ENCODE results near the gene ITFG1.

Gene ITFG1

GRCh38 chr16:47499080-47499699, 38.3 kb upstream of the ITFG1 start:
- FAIRE-seq = no peak
- no peak for TF ChIP-seq CTCF (IDR thresholded peaks at IDR 0.05; ENCODE audit: insufficient read depth, missing control alignments)
- no peak for DNase-seq (ENCODE audit: insufficient read length, low spot score)

GRCh38 chr16:47493381-47494337, 32.8 kb upstream of the ITFG1 start:
- DNase-seq (ENCODE audit: insufficient read length, low spot score) (no peak), FAIRE-seq (no peak)
- no peak for TF ChIP-seq CTCF (IDR thresholded peaks at IDR 0.05; ENCODE audit: insufficient read depth, missing control alignments)

DNA sequence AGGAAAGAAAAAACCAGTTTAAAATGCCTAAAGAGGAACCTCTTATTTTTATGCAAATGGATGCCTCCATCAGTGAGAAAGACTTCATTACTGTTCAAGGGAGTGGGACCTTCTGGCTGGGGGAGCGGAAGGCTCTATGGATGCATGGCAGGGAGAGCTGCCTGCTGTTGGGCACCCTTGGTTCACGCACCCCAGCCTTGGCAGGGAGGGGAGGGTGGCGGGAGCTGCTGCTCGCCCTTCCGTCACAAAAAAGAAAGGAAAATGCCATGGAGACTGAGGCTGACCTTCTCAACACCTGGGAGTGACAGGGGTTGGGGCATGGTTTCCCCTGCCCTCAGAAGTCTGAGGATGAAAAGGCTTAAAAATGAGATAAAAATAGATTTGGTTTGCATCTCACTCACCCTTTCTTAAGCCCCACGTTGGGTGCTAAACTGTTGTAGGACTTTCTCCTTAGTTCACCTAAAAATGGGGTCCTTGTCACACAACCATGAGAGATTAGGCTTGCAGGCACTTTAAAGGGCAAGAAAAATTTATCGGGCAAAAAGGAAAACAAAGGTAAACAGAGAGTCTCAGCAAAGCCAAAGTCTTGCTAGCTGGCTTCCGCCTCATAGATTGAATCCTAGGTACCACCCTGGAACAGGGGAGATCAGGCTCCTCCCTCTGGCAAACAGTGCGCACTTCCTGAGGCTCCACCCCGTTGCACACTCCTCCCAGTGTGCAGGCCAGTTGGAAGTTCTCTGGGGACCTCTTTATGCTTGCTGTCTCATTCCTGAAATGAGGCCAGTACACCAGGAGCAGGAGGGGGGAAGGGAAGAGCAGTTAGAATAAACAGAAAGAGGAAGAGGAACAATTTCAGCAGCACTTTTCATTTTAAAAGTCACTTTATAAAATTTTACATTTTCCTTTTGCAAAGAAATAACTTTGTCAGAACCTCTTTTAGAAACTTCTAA, 31.8 kb upstream of the ITFG1 start:
- no peak for FAIRE-seq
- no peak for DNase-seq (ENCODE audit: insufficient read length, low spot score)

DNA sequence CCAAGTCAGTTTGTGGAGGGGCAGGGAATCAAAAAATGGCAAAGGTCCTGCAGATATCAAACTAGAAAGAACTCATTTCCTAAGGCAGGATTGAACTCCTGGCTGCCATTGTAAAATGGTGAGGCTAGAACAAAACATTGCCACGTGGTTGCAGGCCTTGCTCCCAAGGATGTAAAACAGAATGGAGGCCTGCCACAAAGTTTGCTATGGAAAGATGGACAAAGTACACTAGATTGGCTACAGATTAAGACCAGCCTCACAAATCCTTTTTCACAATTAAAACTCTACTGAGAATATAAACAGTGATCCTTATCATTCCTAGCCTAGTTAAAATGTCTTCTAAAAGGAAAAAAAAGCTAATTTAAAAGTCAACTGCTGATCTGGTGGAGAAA, 31.2 kb upstream of the ITFG1 start:
- no peak for FAIRE-seq
- DNase-seq (ENCODE audit: insufficient read length, low spot score) = no peak
- no peak for TF ChIP-seq CTCF (IDR thresholded peaks at IDR 0.05; ENCODE audit: insufficient read depth, missing control alignments)

More for the DNA sequence above, 31.8 kb upstream of the ITFG1 start:
- TF ChIP-seq CTCF (IDR thresholded peaks at IDR 0.05; ENCODE audit: insufficient read depth, missing control alignments) = no peak

DNA sequence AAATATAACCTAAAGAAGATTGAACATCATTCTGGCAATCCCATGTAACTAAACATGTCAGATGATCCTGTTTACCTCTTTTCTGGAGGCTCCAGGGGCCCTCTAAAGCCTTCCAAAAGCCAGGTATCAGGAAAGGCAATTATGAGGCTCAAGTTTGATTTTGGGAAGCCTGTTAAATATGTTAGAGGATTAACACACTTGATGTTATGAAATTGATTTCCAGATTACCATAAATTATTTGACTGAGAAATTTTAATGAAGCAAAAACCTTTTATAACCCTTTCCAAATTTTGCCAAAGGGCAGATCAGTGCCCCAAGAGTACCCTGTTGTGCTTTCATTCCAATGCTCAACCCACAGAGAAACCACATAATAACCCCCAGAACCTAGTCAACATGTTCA, 29.6 kb upstream of the ITFG1 start:
- DNase-seq (ENCODE audit: insufficient read length, low spot score) (no peak), FAIRE-seq (no peak)
- TF ChIP-seq CTCF (IDR thresholded peaks at IDR 0.05; ENCODE audit: insufficient read depth, missing control alignments) = no peak

DNA sequence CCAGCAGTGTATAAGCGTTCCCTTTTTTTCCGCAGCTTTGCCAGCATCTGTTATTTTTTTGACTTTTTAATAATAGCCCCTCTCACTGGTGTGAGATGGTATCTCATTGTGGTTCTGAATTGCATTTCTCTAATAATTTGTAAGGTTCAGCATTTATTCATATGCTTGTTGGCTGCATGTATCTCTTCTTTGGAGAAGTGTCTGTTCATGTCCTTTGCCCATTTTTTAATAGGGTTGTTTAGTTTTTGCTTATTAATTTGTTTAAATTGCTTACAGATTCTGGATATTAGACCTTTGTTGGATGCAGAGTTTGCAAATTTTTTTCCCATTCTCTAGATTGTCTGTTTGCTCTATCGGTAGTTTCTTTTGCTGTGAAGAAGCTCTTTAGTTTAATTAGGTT, 27.2 kb upstream of the ITFG1 start:
- FAIRE-seq (no peak), DNase-seq (ENCODE audit: insufficient read length, low spot score) (no peak)
- no peak for TF ChIP-seq CTCF (IDR thresholded peaks at IDR 0.05; ENCODE audit: insufficient read depth, missing control alignments)

Measured in D721Med (cell line).